Spleen (tissue), 11 donors: Measurements from ENCODE around the gene ZDHHC14. TPM values are rescaled to one million over a fixed set of nuclear protein-coding genes. Genes with fewer than 3 reads are reported as not detected.

Source experiments
- DNase-seq: peaks from one replicate; pipeline ENCODE4 v3.0.0-alpha.2; 2020
- H3K27ac ChIP-seq, 8 donors: fragments of 200-600 bp; sonication (generic) in 7 of 8; 1 replicate in 4 of 8; 2 replicates in 4 of 8; pipeline versions ENCODE4 v1.5.0 to v1.8.0; 2016 to 2021; ENCODE audit warnings: inconsistent platforms in 4 of 8, mild to moderate bottlenecking in 4 of 8, moderate library complexity in 1 of 8
- H3K27me3 ChIP-seq, 7 donors: fragments of 200-600 bp; sonication (generic) in 6 of 7; replicated peaks in 1 of 7; 1 replicate in 4 of 7; 2 replicates in 3 of 7; pipeline versions ENCODE4 v1.5.0 to v1.8.0; 2016 to 2021; ENCODE audit warnings: inconsistent platforms in 3 of 7, mild to moderate bottlenecking in 1 of 7
- H3K36me3 ChIP-seq, 6 donors: fragments of 200-600 bp; sonication (generic) in 5 of 6; 1 replicate in 4 of 6; 2 replicates in 2 of 6; pipeline versions ENCODE4 v1.5.0 to v1.8.0; 2016 to 2021; ENCODE audit warnings: inconsistent platforms in 2 of 6
- H3K4me1 ChIP-seq, 6 donors: fragments of 200-600 bp; sonication (generic) in 5 of 6; 1 replicate in 3 of 6; 2 replicates in 3 of 6; pipeline versions ENCODE4 v1.5.0 to v1.8.0; 2016 to 2021; ENCODE audit warnings: inconsistent platforms in 3 of 6
- H3K4me3 ChIP-seq, 8 donors: fragments of 200-600 bp; sonication (generic) in 7 of 8; 1 replicate in 4 of 8; 2 replicates in 4 of 8; pipeline versions ENCODE4 v1.5.0 to v1.8.0; 2016 to 2021; ENCODE audit warnings: inconsistent platforms in 4 of 8, mild to moderate bottlenecking in 4 of 8, moderate library complexity in 2 of 8
- H3K9me3 ChIP-seq, 8 donors: fragments of 200-600 bp; sonication (generic) in 7 of 8; 1 replicate in 4 of 8; 2 replicates in 4 of 8; pipeline versions ENCODE4 v1.5.0 to v1.8.0; 2016 to 2021; ENCODE audit warnings: inconsistent platforms in 4 of 8
- CTCF ChIP-seq, 11 experiments: fragments of 200-600 bp in 7 of 11; fragments of 450-650 bp in 4 of 11; sonication (generic) in 4 of 11; IDR thresholded peaks in 8 of 11; conservative IDR thresholded peaks in 3 of 11; 1 replicate in 7 of 11; 2 replicates in 4 of 11; pipeline versions ENCODE4 v1.4.0 to v1.8.0; 2016 to 2021; ENCODE audit warnings: antibody characterized with exemption in 11 of 11, inconsistent platforms in 4 of 11, mild to moderate bottlenecking in 1 of 11
- POLR2A ChIP-seq, 3 donors: fragments of 450-650 bp; IDR thresholded peaks; one replicate each; pipeline ENCODE4 v1.5.1; 2017; ENCODE audit warnings: antibody characterized with exemption in 3 of 3, mild to moderate bottlenecking in 1 of 3
- POLR2AphosphoS5 ChIP-seq, 3 donors: sonication (generic); formaldehyde crosslinking; IDR thresholded peaks; one replicate each; pipeline ENCODE4 v1.5.1; 2017; ENCODE audit warnings: antibody characterized with exemption in 3 of 3
- WGBS, 5 donors: extraction: QIAGEN DNeasy Blood & Tissue Kit in 3 of 5; methylation state at CpG; one replicate each; pipeline versions ENCODE4 v1.1.5 to v1.1.7; 2013 to 2018; 5-methylcytosine and 5-hydroxymethylcytosine counted together
- intact Hi-C: fragments of 100-400 bp; cut with DNase I; formaldehyde crosslinking; loops from one replicate; pipeline ENCODE4 v1.15.0; 2023; ENCODE audit warnings: low total_unique reads
- polyA plus RNA-seq, 3 donors: library from polyadenylated mRNA; stranded (reverse); fragments of 200-250 nt; gene quantifications; one replicate each; pipeline ENCODE4 v1.2.1, GENCODE V29; 2013
- total RNA-seq, 7 donors: library from RNA; depleted of rRNA in 3 of 7; stranded (reverse); fragments of >200 nt in 3 of 7; fragmentation: NEBNext Ultra II Directional in 4 of 7; extraction: Animal tissue kit (Norgen Biotek cat#: 25700) in 4 of 7; gene quantifications; one replicate each; pipeline versions ENCODE4 v1.1.0 to v1.2.1, GENCODE V29; 2016 to 2021
- donor health status: healthy with polysubstance abuse.
- donor health status: DM: no; HTN: no; CAD: no; lungs with moderate emphysema.
- donor health status: DM: no; HTN: no; CAD: no.
- donor health status: Bipolar disorder and iron deficiency.
- donor health status: healthy.
- donor health status: DM: no; HTN: no; CAD: no.
- donor health status: DM: yes; HTN: yes; CAD: no.

ZDHHC14 gene
- total and polyA plus RNA-seq, 10 donors, result 7.8 to 18.2 (median 11.7) TPM

- H3K27me3 ChIP-seq, result no peaks in the 10 kb centered on the region
- TF ChIP-seq POLR2AphosphoS5 (IDR thresholded peaks at IDR 0.05) (no peak), POLR2A (IDR thresholded peaks at IDR 0.05) (no peak), CTCF (IDR thresholded peaks at IDR 0.05 in 8 of 11, conservative IDR thresholded peaks at IDR 0.05 in 3 of 11) (no peak)
- 74 to 86% (median 80%) methylated on average over 2 of the region's 2 CpGs for whole genome bisulfite sequencing, 5 donors
- peaks cover 0 to 13% (median 5%) of the 10 kb centered on the region in 6 donors for H3K4me1 ChIP-seq
- no peaks in the 10 kb centered on the region for H3K9me3 ChIP-seq
- no peak overlapping the region for H3K27ac ChIP-seq
- intact Hi-C loops, result no loop called here
- no peaks in the 10 kb centered on the region for H3K36me3 ChIP-seq
- no peak overlapping the region for H3K4me3 ChIP-seq
- DNase-seq, result no peak
Observed at GRCh38 chr6:157452096-157452495, 71.1 kb downstream of the ZDHHC14 start.

GRCh38 chr6:157453131-157453530 is 72.1 kb downstream of the ZDHHC14 start:
- H3K9me3 ChIP-seq, result no peaks in the 10 kb centered on the region
- TF ChIP-seq POLR2A (IDR thresholded peaks at IDR 0.05) (no peak), CTCF (IDR thresholded peaks at IDR 0.05 in 8 of 11, conservative IDR thresholded peaks at IDR 0.05 in 3 of 11) (no peak), POLR2AphosphoS5 (IDR thresholded peaks at IDR 0.05) (no peak)
- no peaks in the 10 kb centered on the region for H3K27me3 ChIP-seq
- 74 to 95% (median 87%) methylated on average over 4 of the region's 4 CpGs for WGBS, 5 donors
- H3K27ac ChIP-seq, result no peak overlapping the region
- no peak for DNase-seq
- H3K36me3 ChIP-seq, result no peaks in the 10 kb centered on the region
- no peak overlapping the region for H3K4me3 ChIP-seq
- intact Hi-C loops, result no loop called here
- H3K4me1 ChIP-seq, result peaks cover 0 to 13% (median 6%) of the 10 kb centered on the region in 6 donors

- DNase-seq, result no peak
- TF ChIP-seq POLR2AphosphoS5 (IDR thresholded peaks at IDR 0.05) (no peak), CTCF (IDR thresholded peaks at IDR 0.05 in 8 of 11, conservative IDR thresholded peaks at IDR 0.05 in 3 of 11) (no peak), POLR2A (IDR thresholded peaks at IDR 0.05) (no peak)
- no peak overlapping the region for H3K27ac ChIP-seq
- no peak overlapping the region for H3K4me3 ChIP-seq
- intact Hi-C loops, result no loop called here
- H3K27me3 ChIP-seq, result no peaks in the 10 kb centered on the region
- peaks cover 0 to 13% (median 6%) of the 10 kb centered on the region in 6 donors for H3K4me1 ChIP-seq
- H3K9me3 ChIP-seq, result no peaks in the 10 kb centered on the region
- H3K36me3 ChIP-seq, result no peaks in the 10 kb centered on the region
Observed at GRCh38 chr6:157453978-157454377, 73.0 kb downstream of the ZDHHC14 start.

- H3K27ac ChIP-seq, result no peak overlapping the region
- peaks cover 0 to 19% (median 6%) of the 10 kb centered on the region in 6 donors for H3K4me1 ChIP-seq
- H3K36me3 ChIP-seq, result no peaks in the 10 kb centered on the region
- intact Hi-C loops, result no loop called here
- TF ChIP-seq POLR2A (IDR thresholded peaks at IDR 0.05) (no peak), POLR2AphosphoS5 (IDR thresholded peaks at IDR 0.05) (no peak), CTCF (IDR thresholded peaks at IDR 0.05 in 8 of 11, conservative IDR thresholded peaks at IDR 0.05 in 3 of 11) (no peak)
- WGBS, 5 donors, result 84 to 95% (median 93%) methylated on average over 14 of the region's 14 CpGs
- no peaks in the 10 kb centered on the region for H3K27me3 ChIP-seq
- no peak overlapping the region for H3K4me3 ChIP-seq
- no peaks in the 10 kb centered on the region for H3K9me3 ChIP-seq
- DNase-seq, result no peak
Observed at GRCh38 chr6:157454762-157455714, 74.0 kb downstream of the ZDHHC14 start.
